HG03135 (cell line): ENCODE results near the gene SYCP2.

Experiments used
- ATAC-seq: cut with Tn5 transposase; IDR thresholded peaks from one replicate; pipeline ENCODE4 v1.9.1; 2021; ENCODE audit warnings: mild to moderate bottlenecking, moderate library complexity; ENCODE audit not compliant: unreplicated experiment

Gene SYCP2

GRCh38 chr20:59944726-59945125 lies 11.3 kb upstream of the SYCP2 start:
- ATAC-seq = no peak

GRCh38 chr20:59942245-59942644 lies 8.8 kb upstream of the SYCP2 start:
- ATAC-seq = no peak

GRCh38 chr20:59940956-59941294 lies 7.5 kb upstream of the SYCP2 start:
- peak; percentile 4 for ATAC-seq

GRCh38 chr20:59940129-59940955 lies 6.9 kb upstream of the SYCP2 start, which contains the start of the genes FAM217B and PPP1R3D:
FAM217B (plus strand) TSS chr20:59940389; CDS start chr20:59943944, 3,555 bp downstream.
PPP1R3D (minus strand) TSS chr20:59940305; CDS start chr20:59939931, 374 bp downstream.
- ATAC-seq = peak; percentile 91

GRCh38 chr20:59939879-59940128 lies 6.4 kb upstream of the SYCP2 start:
- ATAC-seq = peak; percentile 35

DNA sequence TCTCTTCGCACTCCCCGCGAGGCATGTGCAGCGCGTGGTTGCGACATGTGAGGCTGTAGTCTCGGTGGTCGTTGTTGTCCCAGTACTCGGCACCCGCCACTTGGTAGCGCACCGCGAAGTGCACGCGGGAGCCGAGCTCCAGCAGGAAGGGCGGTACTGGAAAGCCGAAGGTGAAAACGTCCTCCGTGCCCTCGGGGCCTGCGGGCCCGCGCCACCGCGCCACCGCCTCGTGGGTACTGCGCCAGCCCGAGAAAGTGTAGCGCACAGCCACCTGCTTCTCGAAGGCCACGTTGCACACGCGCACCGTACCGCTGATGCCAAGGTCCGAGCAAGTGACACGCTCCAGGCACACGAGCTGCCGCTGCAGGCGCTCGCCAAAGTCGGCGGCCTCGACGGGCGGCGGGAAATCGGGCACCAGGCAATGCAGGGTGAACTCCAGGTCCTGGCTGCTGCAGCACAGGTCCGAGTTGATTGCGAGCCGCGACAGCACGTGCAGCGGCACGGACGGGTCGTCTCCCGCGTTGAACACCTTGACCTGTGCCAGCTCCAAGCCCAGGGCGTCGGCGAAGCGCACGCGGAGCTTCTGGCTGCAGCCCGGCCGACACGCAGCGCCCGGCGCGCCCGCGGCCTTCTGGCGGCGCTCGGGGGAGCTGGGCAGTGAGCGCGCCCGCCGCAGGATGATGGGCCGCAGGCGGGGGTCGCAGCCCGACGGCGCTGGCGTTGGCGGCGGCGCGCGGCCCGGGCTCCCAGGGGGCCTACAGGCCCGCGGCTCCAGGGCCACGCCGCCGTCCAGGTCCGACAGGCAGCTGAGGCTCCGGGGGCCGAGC lies 5.8 kb upstream of the SYCP2 start:
- ATAC-seq = no peak

DNA sequence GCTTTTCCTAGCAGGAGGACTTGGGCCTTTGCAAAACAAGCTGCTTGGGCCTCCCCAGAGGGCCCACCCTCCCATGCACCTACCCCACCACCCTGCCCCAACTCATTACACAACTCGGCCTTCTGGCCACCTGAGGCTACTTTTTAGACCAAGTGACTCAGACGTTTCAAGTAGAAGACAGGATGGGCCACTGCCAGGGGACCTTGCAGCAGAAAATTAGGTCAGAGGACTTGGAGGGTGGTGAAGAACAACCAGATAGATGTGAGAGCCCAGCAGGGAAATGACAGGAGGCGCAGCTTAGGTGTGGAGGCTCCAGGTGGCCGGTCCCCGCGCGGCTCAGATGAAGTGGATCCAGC lies 5.2 kb upstream of the SYCP2 start:
- no peak for ATAC-seq

GRCh38 chr20:59938221-59938620 lies 4.8 kb upstream of the SYCP2 start:
- ATAC-seq = no peak

GRCh38 chr20:59937150-59937549 lies 3.7 kb upstream of the SYCP2 start:
- ATAC-seq = no peak

DNA sequence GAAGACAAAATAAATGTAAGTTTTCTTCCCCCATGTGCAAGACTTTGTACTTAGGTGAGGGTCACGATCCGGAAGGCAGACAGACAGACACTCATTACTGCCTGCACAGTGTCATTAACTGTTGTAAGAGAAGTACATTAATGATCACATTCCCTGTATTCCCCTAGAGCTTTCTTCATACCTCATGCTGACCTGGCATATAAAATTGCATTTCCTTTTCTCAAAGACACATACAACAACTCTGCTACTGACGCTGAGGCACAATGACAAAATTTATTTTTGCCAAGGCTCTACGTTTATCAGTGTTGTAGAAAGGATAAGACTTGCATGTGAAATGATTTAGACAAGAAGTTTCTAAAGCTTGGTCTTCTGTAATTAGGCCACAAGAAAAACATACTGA lies 3.0 kb upstream of the SYCP2 start:
- ATAC-seq = no peak

GRCh38 chr20:59935457-59936185 lies 2.2 kb upstream of the SYCP2 start:
- no peak for ATAC-seq

- peak; percentile 86 for ATAC-seq
Measured at GRCh38 chr20:59933849-59934585, 580 bp upstream of the SYCP2 start.

DNA sequence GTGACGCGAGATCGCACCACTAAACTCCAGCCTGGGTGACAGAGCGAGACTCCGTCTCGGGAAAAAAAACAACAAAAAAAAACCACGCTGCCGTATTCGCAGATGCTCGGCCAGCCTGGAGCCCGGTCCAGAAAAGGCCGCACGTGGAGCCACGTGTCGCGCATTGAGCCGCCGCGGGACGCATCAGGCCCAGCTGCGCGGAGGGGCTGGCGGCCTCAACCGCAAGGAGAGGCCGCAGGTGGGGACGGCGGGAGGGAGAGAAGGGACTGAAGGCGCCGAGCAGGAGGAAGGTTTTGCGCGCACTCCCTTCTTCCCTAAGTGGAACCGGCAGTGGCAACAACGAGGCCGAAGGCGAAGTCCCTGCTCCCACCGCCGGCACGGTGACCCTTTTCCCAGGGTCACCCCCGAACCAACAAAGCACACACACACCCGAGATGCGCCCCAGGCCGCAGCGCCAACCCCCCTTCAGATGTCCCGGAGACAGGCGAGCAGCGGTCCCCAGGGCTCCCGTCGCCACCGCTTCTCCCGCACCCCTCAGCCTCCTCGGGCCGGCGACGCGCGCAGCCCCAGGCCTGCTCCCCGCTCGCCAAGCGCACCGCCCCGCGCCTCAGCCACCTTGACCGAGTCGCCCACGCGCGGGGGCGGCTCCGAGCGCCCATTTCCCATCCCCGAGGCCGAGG lies 681 bp downstream of the SYCP2 start:
- no peak for ATAC-seq

GRCh38 chr20:59931511-59932312 lies 1.7 kb downstream of the SYCP2 start:
- no peak for ATAC-seq

- no peak for ATAC-seq
Measured at GRCh38 chr20:59925899-59926298, 7.5 kb downstream of the SYCP2 start.

DNA sequence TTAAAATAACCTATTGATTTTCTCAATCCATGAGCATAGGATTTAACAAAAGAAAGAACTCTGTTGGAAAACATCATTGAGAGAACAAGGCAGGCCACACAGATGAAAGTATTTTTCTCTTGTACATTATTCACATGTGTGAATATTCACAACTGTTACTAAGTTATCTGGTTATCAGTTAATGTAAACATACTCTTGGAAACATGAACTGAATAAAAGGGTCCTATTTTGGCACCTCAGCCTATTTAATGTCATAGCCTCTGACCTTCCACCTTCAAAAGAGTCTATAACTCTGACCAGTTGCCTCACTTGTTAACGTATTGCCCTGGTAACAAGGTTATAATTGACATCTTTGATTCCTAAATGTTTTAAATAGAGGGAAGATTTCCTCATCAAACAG lies 8.1 kb downstream of the SYCP2 start:
- no peak for ATAC-seq

GRCh38 chr20:59923514-59923913 lies 9.9 kb downstream of the SYCP2 start:
- no peak for ATAC-seq

- no peak for ATAC-seq
Measured at GRCh38 chr20:59920944-59921343, 12.5 kb downstream of the SYCP2 start.

DNA sequence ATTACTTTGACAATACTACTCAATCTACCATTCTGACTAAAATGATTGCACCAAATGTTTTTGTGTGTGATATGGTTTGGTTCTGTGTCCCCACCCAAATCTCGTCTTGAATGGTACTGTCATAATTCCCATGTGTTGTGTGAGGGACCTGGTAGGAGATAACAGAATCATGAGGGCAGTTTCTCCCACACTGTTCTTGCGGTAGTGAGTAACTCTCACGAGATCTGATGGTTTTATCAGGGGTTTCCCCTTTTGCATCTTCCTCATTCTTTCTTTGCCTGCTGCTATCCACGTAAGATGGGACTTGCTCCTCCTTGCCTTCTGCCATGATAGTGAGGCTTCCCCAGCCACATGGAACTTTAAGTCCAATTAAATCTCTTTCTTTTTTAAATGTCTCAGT lies 20.8 kb downstream of the SYCP2 start:
- ATAC-seq = no peak

- ATAC-seq = no peak
Measured at GRCh38 chr20:59911041-59911440, 22.4 kb downstream of the SYCP2 start.
